Activated T-helper 1 cell treated with anti-CD3 and anti-CD28 coated beads, Interleukin-12 subunit alpha, Interleukin-12 subunit beta, Interleukin-2, Interleukin-4 antibody, amounts not matched to agents 30 ng/mL and 10 ng/mL and 1 ng/mL, durations not matched to agents 14 hours and 24 hours and 36 hours (primary cell): ENCODE results near the gene SHB. TPM values are rescaled to one million over a fixed set of nuclear protein-coding genes. Genes with fewer than 3 reads are reported as not detected.

Experiments used
- DNase-seq: peaks from one replicate; pipeline ENCODE4 v3.0.0; 2021; ENCODE audit warnings: low spot score
- H3K27ac Mint-ChIP-seq: one replicate; pipeline ENCODE4 v1.8.0; 2021; ENCODE audit warnings: mild to moderate bottlenecking, mixed read lengths
- H3K27me3 Mint-ChIP-seq: one replicate; pipeline ENCODE4 v1.8.0; 2022; ENCODE audit warnings: mild to moderate bottlenecking, moderate library complexity, mixed read lengths; ENCODE audit not compliant: insufficient read depth
- H3K36me3 Mint-ChIP-seq: one replicate; pipeline ENCODE4 v1.8.0; 2021; ENCODE audit warnings: low read depth, mixed read lengths
- H3K4me1 Mint-ChIP-seq: one replicate; pipeline ENCODE4 v1.8.0; 2021; ENCODE audit warnings: low read depth, mixed read lengths
- H3K4me3 Mint-ChIP-seq: one replicate; pipeline ENCODE4 v1.8.0; 2021; ENCODE audit warnings: mild to moderate bottlenecking, moderate library complexity, mixed read lengths
- H3K9me3 Mint-ChIP-seq: one replicate; pipeline ENCODE4 v1.8.0; 2021; ENCODE audit warnings: mixed read lengths
- intact Hi-C: fragments of 100-400 bp; cut with micrococcal nuclease; formaldehyde crosslinking; loops from one replicate; pipeline ENCODE4 v1.15.1; 2024
- total RNA-seq: library from RNA; stranded (reverse); gene quantifications from 2 replicates; pipeline ENCODE4 v1.2.3, GENCODE V29; 2022

Gene SHB
- total RNA-seq, 1 donor from 2014 or later, result 1.7 TPM

GRCh38 chr9:38039907-38040682 lies 28.9 kb downstream of the SHB start:
- no peak for DNase-seq
- H3K4me3 Mint-ChIP-seq, result no peak overlapping the region
- H3K27ac Mint-ChIP-seq, result no peak overlapping the region
- H3K27me3 Mint-ChIP-seq, result peaks cover 3% of the 10 kb centered on the region
- intact Hi-C loops, result no loop called here
- no peaks in the 10 kb centered on the region for H3K36me3 Mint-ChIP-seq
- H3K9me3 Mint-ChIP-seq, result no peaks in the 10 kb centered on the region
- H3K4me1 Mint-ChIP-seq, result no peaks in the 10 kb centered on the region

GRCh38 chr9:38039090-38039906 lies 29.7 kb downstream of the SHB start:
- intact Hi-C loops, result no loop called here
- no peak for DNase-seq
- peaks cover 3% of the 10 kb centered on the region for H3K27me3 Mint-ChIP-seq
- H3K9me3 Mint-ChIP-seq, result no peaks in the 10 kb centered on the region
- no peak overlapping the region for H3K27ac Mint-ChIP-seq
- H3K4me3 Mint-ChIP-seq, result no peak overlapping the region
- no peaks in the 10 kb centered on the region for H3K4me1 Mint-ChIP-seq
- no peaks in the 10 kb centered on the region for H3K36me3 Mint-ChIP-seq

- no peak overlapping the region for H3K27ac Mint-ChIP-seq
- H3K9me3 Mint-ChIP-seq, result no peaks in the 10 kb centered on the region
- intact Hi-C loops, result no loop called here
- H3K27me3 Mint-ChIP-seq, result peaks cover 3% of the 10 kb centered on the region
- no peak for DNase-seq
- H3K4me1 Mint-ChIP-seq, result no peaks in the 10 kb centered on the region
- H3K4me3 Mint-ChIP-seq, result no peak overlapping the region
- H3K36me3 Mint-ChIP-seq, result no peaks in the 10 kb centered on the region
Measured at GRCh38 chr9:38038307-38039089, 30.5 kb downstream of the SHB start.

- Mint-ChIP-seq H3K4me3 (no peak overlapping the region), H3K36me3 (no peaks in the 10 kb centered on the region), H3K27me3 (peaks cover 1% of the 10 kb centered on the region), H3K4me1 (no peaks in the 10 kb centered on the region), H3K9me3 (no peaks in the 10 kb centered on the region), H3K27ac (no peak overlapping the region)
- no peak for DNase-seq
- intact Hi-C loops, result no loop called here
Measured at GRCh38 chr9:38037981-38038306, 31.1 kb downstream of the SHB start.

- H3K27ac Mint-ChIP-seq, result no peak overlapping the region
- no peaks in the 10 kb centered on the region for H3K36me3 Mint-ChIP-seq
- H3K27me3 Mint-ChIP-seq, result no peaks in the 10 kb centered on the region
- no peaks in the 10 kb centered on the region for H3K4me1 Mint-ChIP-seq
- no peak overlapping the region for H3K4me3 Mint-ChIP-seq
- H3K9me3 Mint-ChIP-seq, result no peaks in the 10 kb centered on the region
- intact Hi-C loops, result no loop called here
- no peak for DNase-seq
Measured at GRCh38 chr9:38036359-38037084, 32.5 kb downstream of the SHB start.

GRCh38 chr9:38035873-38036272 lies 33.2 kb downstream of the SHB start:
- no peaks in the 10 kb centered on the region for H3K9me3 Mint-ChIP-seq
- no peaks in the 10 kb centered on the region for H3K36me3 Mint-ChIP-seq
- no peaks in the 10 kb centered on the region for H3K4me1 Mint-ChIP-seq
- intact Hi-C loops, result no loop called here
- H3K4me3 Mint-ChIP-seq, result no peak overlapping the region
- DNase-seq, result no peak
- no peak overlapping the region for H3K27ac Mint-ChIP-seq
- no peaks in the 10 kb centered on the region for H3K27me3 Mint-ChIP-seq

GRCh38 chr9:38033941-38034340 lies 35.1 kb downstream of the SHB start:
- H3K27me3 Mint-ChIP-seq, result peaks cover 4% of the 10 kb centered on the region
- H3K36me3 Mint-ChIP-seq, result no peaks in the 10 kb centered on the region
- H3K4me1 Mint-ChIP-seq, result no peaks in the 10 kb centered on the region
- DNase-seq, result no peak
- no peak overlapping the region for H3K27ac Mint-ChIP-seq
- intact Hi-C loops, result no loop called here
- H3K4me3 Mint-ChIP-seq, result no peak overlapping the region
- no peaks in the 10 kb centered on the region for H3K9me3 Mint-ChIP-seq

GRCh38 chr9:38032266-38033110 lies 36.5 kb downstream of the SHB start:
- Mint-ChIP-seq H3K36me3 (no peaks in the 10 kb centered on the region), H3K9me3 (no peaks in the 10 kb centered on the region), H3K27me3 (peaks cover 4% of the 10 kb centered on the region), H3K4me3 (no peak overlapping the region), H3K27ac (no peak overlapping the region), H3K4me1 (no peaks in the 10 kb centered on the region)
- no peak for DNase-seq
- intact Hi-C loops, result no loop called here

- no peaks in the 10 kb centered on the region for H3K4me1 Mint-ChIP-seq
- no peaks in the 10 kb centered on the region for H3K36me3 Mint-ChIP-seq
- no peaks in the 10 kb centered on the region for H3K9me3 Mint-ChIP-seq
- no peak overlapping the region for H3K27ac Mint-ChIP-seq
- DNase-seq, result no peak
- intact Hi-C loops, result no loop called here
- peaks cover 4% of the 10 kb centered on the region for H3K27me3 Mint-ChIP-seq
- no peak overlapping the region for H3K4me3 Mint-ChIP-seq
Measured at GRCh38 chr9:38031594-38031993, 37.4 kb downstream of the SHB start.

- DNase-seq, result no peak
- intact Hi-C loops, result no loop called here
- Mint-ChIP-seq H3K27me3 (peaks cover 4% of the 10 kb centered on the region), H3K36me3 (no peaks in the 10 kb centered on the region), H3K9me3 (no peaks in the 10 kb centered on the region), H3K4me1 (no peaks in the 10 kb centered on the region), H3K4me3 (no peak overlapping the region), H3K27ac (no peak overlapping the region)
Measured at GRCh38 chr9:38030658-38031057, 38.4 kb downstream of the SHB start.

- Mint-ChIP-seq H3K9me3 (no peaks in the 10 kb centered on the region), H3K27ac (no peak overlapping the region), H3K4me3 (no peak overlapping the region), H3K36me3 (no peaks in the 10 kb centered on the region), H3K27me3 (peaks cover 4% of the 10 kb centered on the region), H3K4me1 (no peaks in the 10 kb centered on the region)
- no peak for DNase-seq
- intact Hi-C loops, result loop anchor here (5.0 kb wide), 1 partner anchor 37 kb away; the partner anchor contains the start of gene SHB
Measured at GRCh38 chr9:38029915-38030638, 39.0 kb downstream of the SHB start.
